Measurements from ENCODE around the gene GARIN5B. TPM values are rescaled to one million over a fixed set of nuclear protein-coding genes. Genes with fewer than 3 reads are reported as not detected.

Gene GARIN5B
- total RNA-seq, 1 experiment from 2014 or later = 0.13 TPM

GRCh38 chr19:55365245-55365644 lies 2.2 kb upstream of the GARIN5B start:
- Histone ChIP-seq H3K9me3 (ENCODE audit: control insufficient read depth, low read depth, low read length) (no peaks in the 10 kb centered on the region), H3K27me3 (ENCODE audit: insufficient read depth, low read length) (no peaks in the 10 kb centered on the region; the same call in 1 of the 2 replicates), H2AK5ac (ENCODE audit: insufficient read length, low read length) (no peak overlapping the region), H3K9ac (ENCODE audit: extremely low read depth, insufficient read length, low read length) (no peak overlapping the region), H2AFZ (ENCODE audit: low read length) (no peak overlapping the region), H3K14ac (ENCODE audit: insufficient read depth, low read length) (no peak overlapping the region), H3K79me2 (ENCODE audit: insufficient read depth, low read length) (no peaks in the 10 kb centered on the region), H3K18ac (ENCODE audit: insufficient read length, low read depth, low read length) (no peak overlapping the region), H3K79me1 (ENCODE audit: insufficient read depth, low read depth, low read length, poor library complexity, severe bottlenecking) (no peaks in the 10 kb centered on the region), H3K56ac (ENCODE audit: insufficient read length, low read depth, low read length) (no peak overlapping the region), H3K23me2 (ENCODE audit: insufficient read length, low read depth, low read length, poor library complexity, severe bottlenecking) (peaks cover 6% of the 10 kb centered on the region), H3K27ac (ENCODE audit: insufficient read length, low read depth, low read length) (no peak overlapping the region), H2BK5ac (ENCODE audit: insufficient read length, low read length) (no peak overlapping the region), H2BK15ac (ENCODE audit: low read depth, low read length) (no peak overlapping the region), H4K5ac (ENCODE audit: insufficient read length, low read depth, low read length) (no peak overlapping the region), H4K91ac (ENCODE audit: insufficient read length, low read depth, low read length) (no peak overlapping the region), H3K4me2 (ENCODE audit: insufficient read depth, insufficient read length, low read length) (no peak overlapping the region), H2BK20ac (ENCODE audit: low read depth, low read length, poor library complexity, severe bottlenecking) (no peak overlapping the region), H4K8ac (replicated peaks; ENCODE audit: insufficient read length, low read depth, low read length) (no peak overlapping the region), H3K4me1 (ENCODE audit: insufficient read depth, low read length) (no peaks in the 10 kb centered on the region), H2BK12ac (ENCODE audit: insufficient read length, low read depth, low read length) (no peak overlapping the region), H3K23ac (ENCODE audit: insufficient read length, low read depth, low read length) (no peak overlapping the region), H2BK120ac (ENCODE audit: low read depth, low read length, poor library complexity, severe bottlenecking) (no peak overlapping the region), H3T11ph (ENCODE audit: low read length) (no peak overlapping the region), H4K20me1 (ENCODE audit: control insufficient read depth, insufficient read depth, insufficient read length) (no peaks in the 10 kb centered on the region), H3K4ac (ENCODE audit: low read depth, low read length) (no peak overlapping the region)
- Mint-ChIP-seq H3K36me3 (ENCODE audit: insufficient read depth in 1 of 3, low read depth in 3 of 3) (no peaks in the 10 kb centered on the region), H3K27ac (no peak overlapping the region), H3K4me1 (peaks cover 12 to 30% of the 10 kb centered on the region in 2 experiments), H3K9me3 (no peaks in the 10 kb centered on the region), H3K27me3 (ENCODE audit: low read depth) (peaks cover 55% of the 10 kb centered on the region), H3K4me3 (no peak overlapping the region)
- DNase-seq = no peak
- WGBS (ENCODE audit: extremely low coverage, insufficient read length, low lambda C conversion rate) = no CpG with 5 or more reads among the region's 8 CpGs
- no peak for TF ChIP-seq CTCF (conservative IDR thresholded peaks at IDR 0.05)
